HT1080 (cell line): ENCODE measurements around the gene AK2. TPM values are rescaled to one million over a fixed set of nuclear protein-coding genes. Genes with fewer than 3 reads are reported as not detected.
"Not testable (repeated sequence)": the region's sequence is repeated elsewhere in the genome, so short reads cannot be mapped to it uniquely, and the experiment has no call there.

Experiments
- DNase-seq: peaks from one replicate; pipeline ENCODE4 v3.0.0-alpha.2; 2015; ENCODE audit warnings: low read depth
- total RNA-seq: library from RNA; depleted of rRNA; stranded (reverse); fragments of >200 nt; shearing (Covaris generic); gene quantifications from 2 replicates; pipeline ENCODE4 v1.2.3, GENCODE V29; 2014

The AK2 gene
- total RNA-seq, 1 experiment from 2014 or later, result 183 TPM

- no peak for DNase-seq
Observed at GRCh38 chr1:32977546-32978087, 59.1 kb downstream of the AK2 start.

DNA sequence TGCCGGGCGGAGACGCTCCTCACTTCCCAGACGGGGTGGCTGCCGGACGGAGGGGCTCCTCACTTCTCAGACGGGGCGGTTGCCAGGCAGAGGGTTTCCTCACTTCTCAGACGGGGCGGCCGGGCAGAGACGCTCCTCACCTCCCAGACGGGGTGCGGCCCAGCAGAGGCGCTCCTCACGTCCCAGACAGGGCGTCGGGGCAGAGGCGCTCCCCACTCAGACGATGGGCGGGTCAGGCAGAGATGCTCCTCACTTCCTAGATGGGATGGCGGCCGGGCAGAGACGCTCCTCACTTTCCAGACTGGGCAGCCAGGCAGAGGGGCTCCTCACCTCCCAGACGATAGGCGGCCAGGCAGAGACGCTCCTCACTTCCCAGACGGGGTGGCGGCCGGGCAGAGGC is 61.6 kb downstream of the AK2 start:
- DNase-seq, result not testable (repeated sequence)

- not testable (repeated sequence) for DNase-seq
Observed at GRCh38 chr1:32973458-32973857, 63.2 kb downstream of the AK2 start.

DNA sequence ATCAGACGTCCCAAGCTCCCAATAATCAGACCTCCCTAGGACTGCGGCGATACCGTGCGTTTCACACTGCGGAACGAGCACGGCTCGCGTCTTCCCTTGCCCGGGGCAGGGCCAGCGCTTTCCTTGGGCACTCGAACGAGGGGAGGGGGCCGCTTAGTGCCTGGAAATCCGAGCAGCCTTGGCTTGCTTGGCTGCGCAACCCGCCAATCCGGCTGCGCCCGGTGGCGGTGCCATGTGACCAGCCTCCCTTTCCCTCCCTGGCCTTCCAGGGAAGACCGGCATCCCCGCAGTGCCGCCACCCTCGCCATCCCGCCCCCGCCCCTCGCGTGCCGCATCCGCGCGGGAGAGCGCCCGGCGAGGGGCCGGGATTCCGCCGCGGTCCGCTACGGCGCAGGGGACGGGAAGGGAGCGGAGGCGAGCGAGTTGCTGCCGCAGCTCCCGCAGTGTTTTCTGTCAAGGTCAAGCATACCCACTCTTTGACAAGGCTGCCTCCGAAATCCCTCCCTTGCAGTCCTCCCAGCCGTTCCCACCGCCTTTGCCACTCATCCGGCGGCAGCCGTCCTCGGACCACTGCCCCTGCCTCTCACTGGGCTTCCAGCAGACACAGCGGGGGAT is 63.8 kb downstream of the AK2 start:
- no peak for DNase-seq

GRCh38 chr1:32971576-32971975 is 65.1 kb downstream of the AK2 start:
- no peak for DNase-seq

DNA sequence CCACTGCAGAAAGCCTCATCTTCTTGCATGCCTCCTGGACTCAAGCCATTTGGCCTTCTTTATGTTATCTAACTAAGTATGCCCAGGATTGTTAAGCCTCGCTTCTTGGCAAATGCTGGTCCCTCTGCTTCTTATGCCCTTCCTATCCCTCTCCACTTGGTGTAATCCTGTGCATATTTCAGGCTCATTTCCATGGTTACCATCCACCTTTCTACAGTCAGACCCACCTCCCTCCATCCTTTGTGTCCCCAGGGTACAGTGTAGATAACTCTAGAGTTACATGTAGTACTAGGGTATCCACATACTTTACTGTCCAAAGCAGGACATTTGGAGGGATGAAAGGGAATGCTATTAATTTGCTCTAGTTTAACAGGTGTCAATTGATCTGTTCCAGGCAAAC is 65.5 kb downstream of the AK2 start:
- DNase-seq, result no peak

DNA sequence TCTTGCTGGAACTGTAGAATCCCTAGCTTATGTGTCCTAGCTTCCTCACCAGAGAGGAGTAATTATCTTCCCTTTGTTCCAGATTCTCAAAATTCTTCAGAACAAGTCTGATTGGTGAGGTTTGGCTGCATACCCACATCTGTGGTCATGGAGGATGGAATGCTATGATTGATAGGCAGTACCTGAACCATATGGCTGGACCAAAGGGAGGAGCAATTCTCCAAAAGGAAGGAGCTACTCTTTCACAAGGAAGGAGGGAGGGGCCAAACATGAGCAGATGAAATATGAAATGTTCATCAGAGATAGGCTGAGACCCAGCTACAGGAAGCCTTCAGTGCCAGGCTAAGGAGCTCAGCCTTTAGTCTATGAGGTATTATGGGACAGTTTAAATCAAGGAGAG is 67.1 kb downstream of the AK2 start:
- DNase-seq, result no peak

DNA sequence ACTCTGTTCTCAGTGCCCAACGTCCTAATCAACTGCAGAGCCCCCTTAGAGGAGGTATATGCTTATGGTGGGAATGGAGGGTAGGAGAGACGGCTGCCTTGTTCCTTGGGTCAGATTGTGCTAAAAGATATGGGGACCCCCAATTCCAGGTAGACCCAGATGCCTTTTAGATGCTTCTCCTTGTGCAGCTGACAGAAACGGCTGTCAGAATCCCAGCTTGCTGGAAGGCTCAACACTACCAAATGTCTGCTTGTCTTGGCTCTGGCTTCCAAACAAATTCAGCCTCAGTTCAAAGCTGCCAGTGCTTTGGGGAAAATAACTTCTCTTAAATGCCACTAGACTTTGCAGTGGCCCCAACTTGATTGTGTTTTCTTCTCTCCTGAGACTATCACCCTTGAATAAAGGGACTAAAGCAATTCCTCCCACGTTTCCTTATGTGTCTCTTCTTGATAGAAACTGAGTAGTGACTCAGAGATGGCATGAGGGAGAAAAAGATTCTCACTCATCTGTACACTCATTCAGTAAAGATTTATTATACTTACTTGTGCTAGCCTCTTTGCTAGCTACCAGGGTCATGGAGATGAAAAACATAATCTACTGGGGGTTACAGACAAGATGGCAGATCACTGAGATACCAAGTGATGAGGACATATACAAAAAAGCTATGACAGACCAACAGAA is 68.7 kb downstream of the AK2 start:
- DNase-seq, result peak; percentile 46

GRCh38 chr1:32966900-32967299 is 69.8 kb downstream of the AK2 start:
- no peak for DNase-seq

DNA sequence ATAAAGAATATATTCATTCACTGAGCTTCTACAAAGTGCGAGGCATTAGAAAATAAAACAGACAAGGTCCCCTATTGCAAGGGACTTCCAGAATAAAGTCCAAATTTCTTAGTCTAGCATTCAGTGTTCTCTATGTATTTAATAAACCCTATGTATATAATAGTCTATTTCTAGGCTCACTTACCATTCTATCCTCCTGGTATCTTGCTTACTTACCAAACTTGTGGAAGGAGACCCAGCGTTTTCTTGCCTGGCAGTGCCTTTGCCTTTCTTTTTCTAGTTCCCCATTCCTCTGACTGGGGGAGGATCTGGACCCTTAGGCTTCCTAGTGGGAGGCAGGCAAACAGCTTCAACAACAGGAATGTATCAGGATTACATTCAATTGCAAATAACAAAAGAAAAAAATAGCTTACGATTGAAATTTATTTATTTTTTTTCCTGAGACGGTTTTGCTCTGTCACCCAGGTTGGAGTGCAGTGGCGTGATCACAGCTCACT is 71.4 kb downstream of the AK2 start:
- DNase-seq, result no peak

DNA sequence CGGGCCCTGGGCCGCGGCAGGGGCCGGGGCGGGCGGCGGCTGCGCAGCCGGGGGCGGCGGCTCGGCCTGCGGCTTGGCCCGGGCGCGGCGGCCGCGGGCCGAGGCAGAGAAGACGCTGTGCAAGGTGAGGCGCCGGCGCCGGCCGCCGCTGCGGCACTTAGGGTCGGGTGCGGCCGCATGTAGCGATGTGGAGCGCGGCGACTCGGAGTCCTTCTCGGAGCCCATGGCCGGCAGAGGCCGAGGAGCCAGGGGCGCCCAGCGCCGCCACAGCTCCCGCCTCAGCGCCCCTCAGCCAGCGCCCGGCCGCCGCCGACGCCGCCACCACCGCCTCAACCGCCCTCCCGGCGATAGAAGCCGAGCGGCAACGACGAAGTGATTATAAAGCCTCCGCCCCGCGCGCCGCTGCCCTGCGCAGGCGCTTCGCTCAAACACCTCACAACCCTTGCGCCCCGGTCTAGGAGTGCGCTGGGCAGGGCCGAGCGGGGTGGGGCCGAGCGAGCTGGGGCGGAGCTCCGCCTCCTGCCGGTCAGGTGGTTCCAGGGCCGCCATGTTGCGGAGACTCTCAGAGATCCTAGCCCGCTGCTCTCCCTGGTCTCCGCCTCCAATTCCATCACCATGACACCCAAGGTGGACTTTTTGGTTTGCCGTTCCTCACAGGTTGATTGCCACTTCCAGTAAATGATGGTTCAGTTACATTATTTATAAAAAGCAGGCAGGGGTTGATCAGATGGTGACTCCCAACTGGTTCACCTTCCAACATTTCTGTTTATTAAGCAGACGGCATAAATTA is 72.0 kb downstream of the AK2 start, which contains the start of gene RNF19B:
Gene RNF19B (minus strand): TSS at position 349 of the 790 bp plus-strand sequence. CDS start 124 bp downstream, at position 225.
- peak; percentile 95 for DNase-seq

- DNase-seq, result peak; percentile 47
Observed at GRCh38 chr1:32963746-32964460, 72.8 kb downstream of the AK2 start.

GRCh38 chr1:32962248-32962896 is 74.3 kb downstream of the AK2 start:
- no peak for DNase-seq

DNA sequence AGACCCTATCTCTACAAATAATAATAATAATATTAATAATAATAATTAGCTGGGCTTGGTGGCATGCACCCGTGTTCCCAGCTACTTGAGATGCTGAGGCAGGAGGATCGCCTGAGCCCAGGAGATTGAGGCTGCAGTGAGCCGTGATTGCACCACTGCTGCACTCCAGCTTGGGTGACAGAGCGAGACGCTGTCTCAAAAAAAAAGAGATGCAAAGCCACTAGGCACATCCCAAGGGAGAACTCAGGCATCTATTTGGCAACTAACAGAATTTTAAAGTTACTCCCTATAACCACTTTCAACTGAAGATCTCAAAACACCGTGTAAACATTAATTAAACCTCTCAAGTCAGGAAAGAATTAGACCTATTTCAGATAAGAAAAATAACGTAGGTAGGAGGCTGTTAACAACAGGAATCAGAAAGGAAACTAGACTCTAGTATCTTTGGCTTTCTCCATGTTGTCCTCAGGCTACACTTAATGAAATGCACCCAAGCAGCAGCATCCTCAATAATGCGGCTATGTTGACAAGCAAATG is 75.8 kb downstream of the AK2 start:
- DNase-seq, result no peak

GRCh38 chr1:32960342-32960741 is 76.3 kb downstream of the AK2 start:
- no peak for DNase-seq

DNA sequence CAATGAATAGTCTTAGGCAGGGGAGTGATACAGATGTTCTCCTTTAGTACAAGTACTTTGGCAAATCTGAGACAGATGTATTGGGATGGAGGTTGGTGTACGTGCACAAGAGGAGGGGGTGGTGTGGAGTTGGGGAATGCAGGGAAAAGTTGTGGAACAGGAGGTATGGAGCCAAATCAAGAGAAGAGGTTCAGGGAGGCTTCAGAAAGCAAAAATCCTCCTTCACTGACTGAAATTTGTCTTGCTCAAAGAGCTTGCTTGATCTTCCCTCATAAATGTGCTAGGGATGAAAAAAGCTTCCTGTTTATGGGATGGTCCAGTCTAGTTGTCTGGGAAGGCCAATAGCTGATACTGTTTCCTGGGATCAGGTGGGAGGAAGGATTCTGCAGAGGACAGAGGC is 77.9 kb downstream of the AK2 start:
- no peak for DNase-seq
